ENCODE measurements around the gene TMEM51.

DNA sequence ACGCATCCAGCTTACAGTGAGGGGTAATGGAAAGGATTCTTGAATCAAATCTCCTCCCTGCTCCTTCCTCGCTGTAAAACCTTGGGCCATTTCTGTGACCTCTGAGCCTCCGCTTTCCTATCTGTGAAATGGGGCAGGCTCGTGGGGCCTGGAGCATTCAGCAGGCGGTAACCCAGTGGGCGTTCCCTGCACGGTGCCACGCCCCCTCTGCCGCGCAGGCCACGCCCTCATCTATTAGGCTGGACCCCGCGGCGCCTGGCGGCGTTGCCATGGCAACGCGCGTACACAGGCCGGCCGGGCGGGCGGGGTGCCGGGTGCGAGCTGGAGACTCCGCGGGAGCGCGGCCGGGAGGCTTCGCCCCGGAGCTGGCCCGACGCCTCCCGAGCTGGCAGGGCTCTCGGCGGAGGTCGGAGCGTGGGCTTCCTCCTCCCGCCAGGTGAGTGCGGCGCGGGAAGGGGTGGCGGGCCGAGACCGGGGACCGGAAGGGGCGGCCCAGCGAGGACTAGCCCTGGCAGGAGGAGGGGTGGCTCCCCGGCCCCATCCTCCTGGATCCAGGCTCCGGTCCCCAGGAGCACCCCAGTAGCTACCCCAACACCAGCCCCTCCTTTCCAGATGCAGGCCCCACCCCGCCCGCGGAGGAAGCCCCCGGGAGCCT, 93.5 kb downstream of the TMEM51 start, which contains the start of gene FHAD1:
- TF ChIP-seq TAF1 (IDR thresholded peaks at IDR 0.05; ENCODE audit: borderline replicate concordance, insufficient read depth, low read length), result no peak
- TF ChIP-seq REST (IDR thresholded peaks at IDR 0.05; ENCODE audit: insufficient read depth in 1 of 2, low read depth in 2 of 2, low read length in 2 of 2), result no peak
- TF ChIP-seq SIN3A (IDR thresholded peaks at IDR 0.05; ENCODE audit: borderline replicate concordance, insufficient read depth, low read length), result no peak
- no peak for TF ChIP-seq POLR2AphosphoS5 (IDR thresholded peaks at IDR 0.05; ENCODE audit: low read depth, low read length)
- no peak for TF ChIP-seq FOXP2 (optimal IDR thresholded peaks at IDR 0.05; ENCODE audit: borderline replicate concordance, extremely low read depth, extremely low read length, insufficient read depth)
